NB4 (cell line): ENCODE results near the gene ITPRID1.

ENCODE experiments used
- DNase-seq: peaks from one replicate; pipeline ENCODE4 v3.0.0; 2010; ENCODE audit warnings: low read depth
- H3K4me3 ChIP-seq: one replicate; pipeline ENCODE4 v1.5.1; 2011; ENCODE audit warnings: mild to moderate bottlenecking, low read depth, low read length, moderate library complexity
- MYC ChIP-seq: IDR thresholded peaks from 2 replicates; pipeline ENCODE4 v1.6.1; 2011; ENCODE audit warnings: low read depth, low read length
- POLR2A ChIP-seq: IDR thresholded peaks from 2 replicates; pipeline ENCODE4 v1.6.1; 2011; ENCODE audit warnings: mild to moderate bottlenecking; ENCODE audit not compliant: insufficient read length; ENCODE audit errors: extremely low read depth
- TF ChIP-seq, protein P1 (sequence below): IDR thresholded peaks from 2 replicates; pipeline ENCODE4 v1.6.1; 2011; ENCODE audit warnings: low read depth, low read length
- TF ChIP-seq, protein P2 (sequence below): IDR thresholded peaks from one replicate; pipeline ENCODE4 v1.5.1; 2012; ENCODE audit warnings: low read depth, low read length

Gene ITPRID1

DNA sequence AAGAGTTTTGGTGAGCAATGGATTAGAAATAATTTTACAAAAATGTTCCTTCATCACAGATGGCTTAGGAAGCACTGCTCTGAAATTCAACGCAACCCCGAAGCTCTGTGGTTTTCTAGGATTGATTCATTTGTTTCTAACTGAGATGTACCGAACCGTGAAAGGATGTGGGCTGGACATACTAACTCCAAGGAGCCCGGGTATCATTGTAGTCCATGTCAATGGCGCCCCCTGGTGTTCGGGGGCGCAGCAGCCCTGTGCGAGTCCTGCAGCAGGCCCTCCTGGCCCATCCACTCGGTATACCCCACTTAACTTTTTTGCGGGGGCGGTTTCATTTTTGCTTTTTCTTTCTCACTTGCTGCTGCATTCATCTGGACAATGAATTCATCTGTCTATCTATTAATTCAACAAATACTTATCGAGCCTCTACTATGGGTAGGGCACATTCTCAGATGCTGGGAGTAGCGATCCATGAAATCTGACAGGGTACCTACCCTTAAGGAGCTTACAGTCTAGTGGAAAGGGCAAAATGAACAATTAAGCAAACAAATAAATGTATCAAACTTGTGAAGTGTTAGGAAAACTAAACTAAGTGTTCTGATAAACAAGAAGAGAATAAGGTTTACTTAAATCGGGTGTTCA, 25.2 kb upstream of the ITPRID1 start:
- DNase-seq = peak; percentile 70
- H3K4me3 ChIP-seq = no peak overlapping the region
- TF ChIP-seq POLR2A = no peak
- TF ChIP-seq, protein P1, sequence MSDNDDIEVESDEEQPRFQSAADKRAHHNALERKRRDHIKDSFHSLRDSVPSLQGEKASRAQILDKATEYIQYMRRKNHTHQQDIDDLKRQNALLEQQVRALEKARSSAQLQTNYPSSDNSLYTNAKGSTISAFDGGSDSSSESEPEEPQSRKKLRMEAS = no peak
- no peak for TF ChIP-seq MYC
- TF ChIP-seq, protein P2, sequence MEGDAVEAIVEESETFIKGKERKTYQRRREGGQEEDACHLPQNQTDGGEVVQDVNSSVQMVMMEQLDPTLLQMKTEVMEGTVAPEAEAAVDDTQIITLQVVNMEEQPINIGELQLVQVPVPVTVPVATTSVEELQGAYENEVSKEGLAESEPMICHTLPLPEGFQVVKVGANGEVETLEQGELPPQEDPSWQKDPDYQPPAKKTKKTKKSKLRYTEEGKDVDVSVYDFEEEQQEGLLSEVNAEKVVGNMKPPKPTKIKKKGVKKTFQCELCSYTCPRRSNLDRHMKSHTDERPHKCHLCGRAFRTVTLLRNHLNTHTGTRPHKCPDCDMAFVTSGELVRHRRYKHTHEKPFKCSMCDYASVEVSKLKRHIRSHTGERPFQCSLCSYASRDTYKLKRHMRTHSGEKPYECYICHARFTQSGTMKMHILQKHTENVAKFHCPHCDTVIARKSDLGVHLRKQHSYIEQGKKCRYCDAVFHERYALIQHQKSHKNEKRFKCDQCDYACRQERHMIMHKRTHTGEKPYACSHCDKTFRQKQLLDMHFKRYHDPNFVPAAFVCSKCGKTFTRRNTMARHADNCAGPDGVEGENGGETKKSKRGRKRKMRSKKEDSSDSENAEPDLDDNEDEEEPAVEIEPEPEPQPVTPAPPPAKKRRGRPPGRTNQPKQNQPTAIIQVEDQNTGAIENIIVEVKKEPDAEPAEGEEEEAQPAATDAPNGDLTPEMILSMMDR = peak; percentile 98

DNA sequence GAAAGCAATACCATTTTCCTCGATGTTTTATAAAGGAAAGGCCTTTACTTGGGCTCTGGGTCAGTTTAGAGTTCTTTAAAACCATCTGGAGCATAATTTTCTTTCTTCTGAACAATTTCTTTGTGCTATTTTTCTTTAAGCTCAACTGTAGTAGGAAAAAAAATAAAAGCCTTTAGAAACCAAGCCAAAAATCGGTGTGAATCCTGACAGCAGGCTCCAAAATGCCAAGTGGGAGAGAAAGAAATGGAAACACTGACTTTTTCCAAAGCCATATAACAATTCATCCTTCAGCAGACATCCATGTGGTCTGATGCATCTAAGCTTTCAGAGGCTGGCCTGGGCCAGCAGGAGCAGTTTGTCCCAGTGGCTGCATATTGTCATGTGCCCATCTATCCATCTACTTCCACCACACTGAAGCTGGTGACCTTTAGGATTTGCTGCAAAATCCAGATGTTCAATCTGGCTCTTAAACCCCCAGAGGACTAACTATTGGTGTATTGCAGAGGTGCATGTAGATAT, 23.0 kb upstream of the ITPRID1 start:
- TF ChIP-seq POLR2A = no peak
- no peak for TF ChIP-seq MYC
- TF ChIP-seq, protein P2 = no peak
- no peak overlapping the region for H3K4me3 ChIP-seq
- no peak for DNase-seq

DNA sequence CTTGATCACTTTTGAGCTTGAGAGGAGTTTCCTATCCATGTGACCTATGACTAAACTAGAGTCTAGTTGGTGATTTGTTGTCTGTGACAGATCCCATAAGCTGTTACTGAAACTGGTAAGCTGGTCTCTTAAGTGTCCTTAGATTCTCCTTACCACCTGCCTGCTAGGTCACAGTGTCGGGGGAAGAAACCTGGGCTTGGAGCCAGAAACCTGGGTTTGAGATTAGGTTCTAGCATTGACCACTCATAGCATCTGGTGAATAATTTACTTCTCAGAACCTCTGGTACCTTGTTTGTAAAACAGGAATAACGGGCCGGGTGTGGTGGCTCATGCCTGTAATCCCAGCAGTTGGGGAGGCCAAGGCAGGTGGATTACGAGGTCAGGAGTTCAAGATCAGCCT, 21.8 kb upstream of the ITPRID1 start:
- no peak overlapping the region for H3K4me3 ChIP-seq
- no peak for DNase-seq
- TF ChIP-seq, protein P1 = no peak
- no peak for TF ChIP-seq MYC
- no peak for TF ChIP-seq POLR2A
- TF ChIP-seq, protein P2 = no peak

DNA sequence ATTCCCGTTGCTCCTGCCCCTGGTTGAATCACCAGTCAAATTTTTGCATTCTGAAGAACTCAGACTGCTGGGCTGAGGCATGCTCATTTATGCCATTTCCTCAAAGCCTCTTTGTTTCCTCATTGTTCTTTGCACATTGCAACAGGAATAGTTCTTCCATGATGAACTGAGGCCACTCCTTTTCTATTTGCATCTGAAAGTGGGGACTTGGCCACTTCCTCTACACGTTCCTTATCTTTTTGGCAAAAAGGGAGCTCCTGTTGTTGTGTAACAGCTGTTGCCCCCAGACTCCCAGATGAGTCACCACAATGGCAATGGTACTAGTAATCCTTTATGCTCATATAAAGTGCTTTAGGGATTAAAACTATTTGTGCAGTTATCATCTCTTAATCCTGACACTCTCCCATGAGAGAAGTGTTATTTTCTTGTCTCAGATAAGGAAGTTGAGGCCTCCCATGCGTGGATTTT, 20.1 kb upstream of the ITPRID1 start:
- TF ChIP-seq, protein P2 = no peak
- TF ChIP-seq, protein P1 = no peak
- TF ChIP-seq MYC (no peak), POLR2A (no peak)
- peak; percentile 66 for DNase-seq
- no peak overlapping the region for H3K4me3 ChIP-seq

DNA sequence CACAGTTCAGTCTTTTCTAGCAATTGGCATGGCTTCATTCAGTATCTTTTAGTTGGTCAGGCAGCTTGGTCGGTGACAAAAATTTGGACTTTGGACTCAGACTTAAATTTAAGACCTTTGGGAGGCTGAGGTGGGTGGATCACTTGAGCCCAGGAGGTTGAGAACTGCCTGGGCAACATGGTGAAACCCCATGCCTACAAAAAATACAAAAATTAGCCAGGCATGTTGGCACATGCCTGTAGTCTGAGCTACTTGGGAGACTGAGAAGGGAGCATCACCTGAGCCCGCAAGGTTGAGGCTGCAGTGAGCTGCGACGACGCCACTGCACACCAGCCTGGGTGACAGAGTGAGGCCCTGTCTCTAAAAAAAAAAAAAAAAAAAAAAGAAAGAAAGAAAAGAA, 19.5 kb upstream of the ITPRID1 start:
- DNase-seq = no peak
- TF ChIP-seq POLR2A (no peak), MYC (no peak)
- TF ChIP-seq, protein P1 = no peak
- TF ChIP-seq, protein P2 = no peak
- H3K4me3 ChIP-seq = no peak overlapping the region

DNA sequence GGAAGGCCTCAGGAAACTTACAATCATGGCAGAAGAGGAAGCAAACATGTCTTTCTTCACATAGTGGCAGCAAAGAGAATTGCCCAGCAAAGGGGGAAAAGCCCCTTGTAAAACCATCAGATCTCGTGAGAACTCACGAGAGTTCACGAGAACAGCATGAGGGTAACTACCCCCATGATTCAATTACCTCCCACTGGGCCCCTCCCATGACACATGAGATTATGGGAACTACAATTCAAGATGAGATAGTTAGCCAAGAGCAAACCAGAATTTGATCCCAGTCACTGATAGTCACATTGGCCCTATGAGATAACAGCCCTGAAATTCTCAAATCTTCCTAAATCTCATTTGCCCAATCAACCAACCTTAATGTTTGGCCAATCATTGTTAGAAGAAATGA, 18.2 kb upstream of the ITPRID1 start:
- TF ChIP-seq, protein P1 = no peak
- TF ChIP-seq POLR2A (no peak), MYC (no peak)
- TF ChIP-seq, protein P2 = no peak
- DNase-seq = no peak

More for the DNA sequence above, 18.2 kb upstream of the ITPRID1 start:
- H3K4me3 ChIP-seq = no peak overlapping the region
